ENCODE data around the gene SLC24A4.

Gene SLC24A4

GRCh38 chr14:92323011-92323915, at the start of gene SLC24A4 (continued):
- TF ChIP-seq ZNF488 (tag by site-specific recombination; IDR thresholded peaks at IDR 0.05) (no peak), ZNF350 (tag by site-specific recombination; IDR thresholded peaks at IDR 0.05) (no peak), ZNF629 (tag by site-specific recombination; IDR thresholded peaks at IDR 0.05) (no peak), ZNF24 (tag by site-specific recombination; IDR thresholded peaks at IDR 0.05) (no peak), ZBTB1 (tag by site-specific recombination; IDR thresholded peaks at IDR 0.05) (no peak), SCRT1 (tag by site-specific recombination; IDR thresholded peaks at IDR 0.05; ENCODE audit: borderline replicate concordance) (no peak), ZNF121 (tag by site-specific recombination; IDR thresholded peaks at IDR 0.05) (no peak), YY1 (tag by site-specific recombination; IDR thresholded peaks at IDR 0.05) (no peak), ZFP3 (tag by site-specific recombination; IDR thresholded peaks at IDR 0.05; ENCODE audit: low read depth) (no peak), REPIN1 (tag by site-specific recombination; IDR thresholded peaks at IDR 0.05; ENCODE audit: low read depth) (no peak), ZSCAN4 (tag by site-specific recombination; IDR thresholded peaks at IDR 0.05) (no peak), ZNF112 (tag by site-specific recombination; IDR thresholded peaks at IDR 0.05) (no peak), ZNF548 (tag by site-specific recombination; IDR thresholded peaks at IDR 0.05) (no peak), ZNF501 (tag by site-specific recombination; IDR thresholded peaks at IDR 0.05) (no peak), BCL11A (tag by site-specific recombination; IDR thresholded peaks at IDR 0.05; ENCODE audit: low read depth) (no peak), ZNF776 (tag by site-specific recombination; IDR thresholded peaks at IDR 0.05; ENCODE audit: borderline replicate concordance) (no peak), ZNF391 (tag by site-specific recombination; IDR thresholded peaks at IDR 0.05; ENCODE audit: borderline replicate concordance, low read depth) (no peak), ZNF19 (tag by site-specific recombination; IDR thresholded peaks at IDR 0.05; ENCODE audit: low read depth) (no peak), MYNN (tag by site-specific recombination; IDR thresholded peaks at IDR 0.05; ENCODE audit: borderline replicate concordance) (no peak), ZNF600 (tag by site-specific recombination; IDR thresholded peaks at IDR 0.05) (peak; percentile 34; the same call in 1 of the 2 replicates), ZNF624 (tag by site-specific recombination; IDR thresholded peaks at IDR 0.05) (no peak), ZNF169 (tag by site-specific recombination; IDR thresholded peaks at IDR 0.05) (no peak), MEIS1 (CRISPR knock-in tag; IDR thresholded peaks at IDR 0.05; ENCODE audit: borderline replicate concordance) (no peak), ZNF133 (tag by site-specific recombination; IDR thresholded peaks at IDR 0.05) (no peak), SP7 (tag by site-specific recombination; IDR thresholded peaks at IDR 0.05) (0 out of 2 replicates have a peak, but pooled peaks have one; percentile 30), ZNF560 (tag by site-specific recombination; IDR thresholded peaks at IDR 0.05; ENCODE audit: borderline replicate concordance) (no peak), ZBTB26 (tag by site-specific recombination; optimal IDR thresholded peaks at IDR 0.05) (peak; percentile 91), ZNF2 (tag by site-specific recombination; IDR thresholded peaks at IDR 0.05) (no peak), ZNF433 (tag by site-specific recombination; IDR thresholded peaks at IDR 0.05; ENCODE audit: low read depth) (no peak), ZNF140 (tag by site-specific recombination; IDR thresholded peaks at IDR 0.05) (no peak), ZNF544 (tag by site-specific recombination; IDR thresholded peaks at IDR 0.05) (no peak), RBAK (tag by site-specific recombination; IDR thresholded peaks at IDR 0.05) (no peak), YY2 (tag by site-specific recombination; IDR thresholded peaks at IDR 0.05) (no peak), ZNF510 (tag by site-specific recombination; IDR thresholded peaks at IDR 0.05; ENCODE audit: insufficient replicate concordance) (no peak), ZNF10 (tag by site-specific recombination; IDR thresholded peaks at IDR 0.05) (no peak), ZBTB6 (tag by site-specific recombination; IDR thresholded peaks at IDR 0.05) (peak; percentile 78; the same call in 1 of the 2 replicates), ZNF175 (tag by site-specific recombination; IDR thresholded peaks at IDR 0.05) (no peak), ZNF202 (tag by site-specific recombination; IDR thresholded peaks at IDR 0.05; ENCODE audit: borderline replicate concordance) (no peak), ZNF514 (tag by site-specific recombination; IDR thresholded peaks at IDR 0.05) (no peak)

All from HEK293 (cell line).